ENCODE measurements around the gene BTBD2.

- peak in 1 of 3 donors; percentile 9 for TF ChIP-seq CTCF (IDR thresholded peaks at IDR 0.05)
- no peak for TF ChIP-seq EP300 (IDR thresholded peaks at IDR 0.05)
These were observed 45.5 kb upstream of the BTBD2 start for GRCh38 chr19:2060884-2061494.
